NCI-H510A (cell line): Measurements from ENCODE around the gene COX20.
"Not testable (repeated sequence)": the region's sequence is repeated elsewhere in the genome, so short reads cannot be mapped to it uniquely, and the experiment has no call there.

Source experiments
- DNase-seq: peaks from one replicate; lab custom pipeline; 2025; lab: John Stamatoyannopoulos, UW

Gene COX20

GRCh38 chr1:244822878-244823277, 12.6 kb upstream of the COX20 start:
- no peak for DNase-seq

GRCh38 chr1:244826712-244827111, 8.7 kb upstream of the COX20 start:
- no peak for DNase-seq

- DNase-seq, result no peak
These were observed 4.8 kb upstream of the COX20 start for GRCh38 chr1:244830639-244831038.

- DNase-seq, result not testable (repeated sequence)
These were observed 2.2 kb upstream of the COX20 start for GRCh38 chr1:244833260-244833659.

GRCh38 chr1:244833734-244834542, 1.5 kb upstream of the COX20 start:
- DNase-seq, result no peak

- no peak for DNase-seq
These were observed 749 bp upstream of the COX20 start for GRCh38 chr1:244834543-244835275.

GRCh38 chr1:244836135-244836521, 670 bp downstream of the COX20 start:
- no peak for DNase-seq

- no peak for DNase-seq
These were observed 1.1 kb downstream of the COX20 start for GRCh38 chr1:244836584-244836983.

- DNase-seq, result no peak
These were observed 2.3 kb downstream of the COX20 start for GRCh38 chr1:244837597-244838258.

GRCh38 chr1:244839656-244840055, 4.2 kb downstream of the COX20 start:
- DNase-seq, result no peak

GRCh38 chr1:244840219-244840794, 4.8 kb downstream of the COX20 start:
- DNase-seq, result no peak

- DNase-seq, result no peak
These were observed 5.9 kb downstream of the COX20 start for GRCh38 chr1:244841273-244841927.

GRCh38 chr1:244843148-244843978, 7.9 kb downstream of the COX20 start:
- DNase-seq, result no peak

GRCh38 chr1:244844155-244845121, 9.0 kb downstream of the COX20 start:
- no peak for DNase-seq

- no peak for DNase-seq
These were observed 11.2 kb downstream of the COX20 start for GRCh38 chr1:244846653-244847052.

GRCh38 chr1:244849189-244849866, 13.9 kb downstream of the COX20 start:
- DNase-seq, result no peak

GRCh38 chr1:244850099-244850852, 14.8 kb downstream of the COX20 start:
- DNase-seq, result no peak

- DNase-seq, result no peak
These were observed 15.4 kb downstream of the COX20 start for GRCh38 chr1:244850896-244851295.
